Endodermal cell (in vitro differentiated cells): ENCODE data around the gene SPRYD3. TPM values are rescaled to one million over a fixed set of nuclear protein-coding genes. Genes with fewer than 3 reads are reported as not detected.

Source experiments
- DNase-seq: peaks from one replicate; pipeline ENCODE4 v3.0.0-alpha.2; 2017
- H3K27ac ChIP-seq: 2 replicates; pipeline ENCODE4 v1.5.1; 2013; ENCODE audit warnings: mild to moderate bottlenecking, low read depth, low read length, moderate library complexity
- H3K27me3 ChIP-seq: 2 replicates; pipeline ENCODE4 v1.6.1; 2013; ENCODE audit warnings: mild to moderate bottlenecking, low read length, moderate library complexity; ENCODE audit not compliant: insufficient read depth, control insufficient read depth, poor library complexity, severe bottlenecking
- H3K36me3 ChIP-seq: 2 replicates; pipeline ENCODE4 v1.7.0; 2013; ENCODE audit warnings: mild to moderate bottlenecking, low read length, moderate library complexity; ENCODE audit not compliant: control insufficient read depth, insufficient read depth
- H3K4me1 ChIP-seq: one replicate; pipeline ENCODE4 v1.7.0; 2013; ENCODE audit warnings: low read length; ENCODE audit not compliant: control insufficient read depth, insufficient read depth
- H3K4me3 ChIP-seq: 2 replicates; pipeline ENCODE4 v1.5.1; 2013; ENCODE audit warnings: mild to moderate bottlenecking, low read length, moderate library complexity
- H3K9ac ChIP-seq: 2 replicates; pipeline ENCODE4 v1.6.1; 2013; ENCODE audit warnings: mild to moderate bottlenecking, low read length, moderate library complexity; ENCODE audit not compliant: poor library complexity, severe bottlenecking; ENCODE audit errors: extremely low read depth
- H3K9me3 ChIP-seq: 2 replicates; pipeline ENCODE4 v1.6.1; 2013; ENCODE audit warnings: mild to moderate bottlenecking, low read length, moderate library complexity; ENCODE audit not compliant: control insufficient read depth
- H3K27ac Mint-ChIP-seq: 2 replicates; pipeline ENCODE4 v1.8.0; 2020; ENCODE audit warnings: mixed read lengths
- H3K27me3 Mint-ChIP-seq: 2 replicates; pipeline ENCODE4 v1.8.0; 2021; ENCODE audit warnings: mild to moderate bottlenecking, mixed read lengths; ENCODE audit not compliant: insufficient read depth
- H3K36me3 Mint-ChIP-seq: 2 replicates; pipeline ENCODE4 v1.8.0; 2020; ENCODE audit warnings: low read depth, mixed read lengths
- H3K4me1 Mint-ChIP-seq: 2 replicates; pipeline ENCODE4 v1.8.0; 2020; ENCODE audit warnings: mixed read lengths
- H3K4me3 Mint-ChIP-seq: 2 replicates; pipeline ENCODE4 v1.8.0; 2020; ENCODE audit warnings: mild to moderate bottlenecking, moderate library complexity, mixed read lengths
- H3K9me3 Mint-ChIP-seq: 2 replicates; pipeline ENCODE4 v1.8.0; 2020; ENCODE audit warnings: mild to moderate bottlenecking, mixed read lengths
- WGBS, 2 experiments: methylation state at CpG; one replicate each; pipeline versions ENCODE4 v1.1.5 to v1.1.7; 2013; ENCODE audit warnings: missing lambda C conversion rate in 2 of 2, mixed read lengths in 1 of 2; ENCODE audit not compliant: insufficient coverage in 1 of 2, insufficient read length in 1 of 2; 5-methylcytosine and 5-hydroxymethylcytosine counted together
- total RNA-seq, 2 donors: library from RNA; stranded (reverse); fragmentation: NEBNext Ultra II Directional in 1 of 2; extraction: Animal tissue kit (Norgen Biotek cat#: 25700) in 1 of 2; gene quantifications; 2 replicates in 1 of 2; 3 replicates in 1 of 2; pipeline ENCODE4 v1.2.1, GENCODE V29; 2021
- TF ChIP-seq, protein P1 (sequence below): fragments of 200-600 bp; sonication (generic); conservative IDR thresholded peaks from 2 replicates; pipeline ENCODE4 v1.5.0; 2021; ENCODE audit warnings: antibody characterized with exemption, mild to moderate bottlenecking

SPRYD3 gene
- total RNA-seq, 2 donors from 2014 or later = 13.0 to 18.4 TPM

GRCh38 chr12:53076461-53076860, 2.7 kb downstream of the SPRYD3 start:
- Mint-ChIP-seq H3K9me3 (no peaks in the 10 kb centered on the region), H3K4me1 (peaks cover 23% of the 10 kb centered on the region), H3K27me3 (peaks cover 18% of the 10 kb centered on the region), H3K4me3 (no peak overlapping the region), H3K27ac (no peak overlapping the region), H3K36me3 (peaks cover 45% of the 10 kb centered on the region)
- H3K27me3 ChIP-seq = peaks cover 11% of the 10 kb centered on the region
- no peak overlapping the region for H3K27ac ChIP-seq
- peaks cover 7% of the 10 kb centered on the region for H3K4me1 ChIP-seq
- H3K36me3 ChIP-seq = peaks cover 42% of the 10 kb centered on the region
- H3K9me3 ChIP-seq = no peaks in the 10 kb centered on the region
- no peak for DNase-seq
- WGBS, 2 experiments = 75 to 91% methylated on average over 1 to 3 of the region's 3 CpGs
- H3K4me3 ChIP-seq = no peak overlapping the region
- TF ChIP-seq, protein P1, sequence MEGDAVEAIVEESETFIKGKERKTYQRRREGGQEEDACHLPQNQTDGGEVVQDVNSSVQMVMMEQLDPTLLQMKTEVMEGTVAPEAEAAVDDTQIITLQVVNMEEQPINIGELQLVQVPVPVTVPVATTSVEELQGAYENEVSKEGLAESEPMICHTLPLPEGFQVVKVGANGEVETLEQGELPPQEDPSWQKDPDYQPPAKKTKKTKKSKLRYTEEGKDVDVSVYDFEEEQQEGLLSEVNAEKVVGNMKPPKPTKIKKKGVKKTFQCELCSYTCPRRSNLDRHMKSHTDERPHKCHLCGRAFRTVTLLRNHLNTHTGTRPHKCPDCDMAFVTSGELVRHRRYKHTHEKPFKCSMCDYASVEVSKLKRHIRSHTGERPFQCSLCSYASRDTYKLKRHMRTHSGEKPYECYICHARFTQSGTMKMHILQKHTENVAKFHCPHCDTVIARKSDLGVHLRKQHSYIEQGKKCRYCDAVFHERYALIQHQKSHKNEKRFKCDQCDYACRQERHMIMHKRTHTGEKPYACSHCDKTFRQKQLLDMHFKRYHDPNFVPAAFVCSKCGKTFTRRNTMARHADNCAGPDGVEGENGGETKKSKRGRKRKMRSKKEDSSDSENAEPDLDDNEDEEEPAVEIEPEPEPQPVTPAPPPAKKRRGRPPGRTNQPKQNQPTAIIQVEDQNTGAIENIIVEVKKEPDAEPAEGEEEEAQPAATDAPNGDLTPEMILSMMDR = no peak
- no peak overlapping the region for H3K9ac ChIP-seq

DNA sequence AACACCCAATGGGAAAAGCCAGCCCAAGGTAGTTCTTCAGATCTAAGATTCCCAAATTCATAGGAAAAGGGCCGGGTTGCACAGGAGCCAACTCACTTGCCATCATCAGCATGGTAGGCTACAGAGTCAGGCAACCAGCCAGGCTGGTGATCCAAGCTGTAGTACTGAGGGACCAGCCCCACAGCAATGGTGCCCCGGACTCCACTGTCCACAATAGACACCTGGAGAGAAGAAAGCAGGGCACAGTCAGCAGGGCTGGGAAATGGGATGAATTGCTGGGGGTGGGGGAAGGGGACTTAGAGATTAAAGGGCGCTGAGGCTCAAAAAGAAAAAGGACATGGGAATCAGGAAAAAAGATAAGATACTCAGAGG, 4.2 kb downstream of the SPRYD3 start:
- Histone ChIP-seq H3K9ac (no peak overlapping the region), H3K27me3 (no peaks in the 10 kb centered on the region), H3K4me1 (peaks cover 10% of the 10 kb centered on the region), H3K27ac (no peak overlapping the region), H3K9me3 (no peaks in the 10 kb centered on the region), H3K4me3 (no peak overlapping the region), H3K36me3 (peaks cover 45% of the 10 kb centered on the region)
- no peaks in the 10 kb centered on the region for H3K9me3 Mint-ChIP-seq
- no peak overlapping the region for H3K4me3 Mint-ChIP-seq
- H3K4me1 Mint-ChIP-seq = peaks cover 31% of the 10 kb centered on the region
- peaks cover 4% of the 10 kb centered on the region for H3K27me3 Mint-ChIP-seq
- DNase-seq = no peak
- TF ChIP-seq, protein P1 = no peak
- H3K27ac Mint-ChIP-seq = no peak overlapping the region
- H3K36me3 Mint-ChIP-seq = peaks cover 47% of the 10 kb centered on the region
- 91 to 92% methylated on average over 3 of the region's 3 CpGs for WGBS, 2 experiments

DNA sequence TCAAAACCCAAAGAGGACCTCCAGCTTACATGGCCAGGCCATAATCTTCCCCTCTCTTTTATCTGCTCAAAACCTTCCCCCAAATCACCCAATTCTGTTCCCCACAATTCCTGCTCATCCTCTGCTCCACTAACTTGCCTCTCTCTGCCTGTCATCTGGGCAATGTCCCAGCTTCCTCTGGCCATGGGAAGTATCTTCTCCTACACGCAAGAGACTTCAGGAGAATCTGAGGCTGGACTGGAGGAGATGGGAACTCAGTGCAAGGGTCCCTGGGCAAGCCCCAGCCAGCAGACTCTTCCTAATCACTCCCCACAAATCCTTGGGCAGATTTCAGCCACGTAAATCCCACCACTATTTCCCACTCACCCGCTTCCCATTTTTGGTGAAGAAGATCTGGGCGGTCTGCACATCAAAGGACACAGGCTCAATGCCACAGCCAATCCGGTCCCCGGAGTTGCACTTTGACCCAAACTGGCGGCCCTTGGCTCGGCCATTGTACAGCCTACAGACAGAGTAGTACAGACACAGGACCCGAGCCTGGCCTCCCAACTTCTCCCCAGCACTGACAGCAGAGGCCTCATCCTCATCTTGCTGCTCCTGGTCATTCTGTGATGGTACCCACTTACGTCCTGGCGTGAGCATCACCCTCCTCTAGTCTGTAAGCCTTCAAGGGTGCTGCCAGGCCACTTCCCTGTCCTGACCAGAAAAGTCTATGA, 4.7 kb downstream of the SPRYD3 start:
- Histone ChIP-seq H3K27me3 (no peaks in the 10 kb centered on the region), H3K4me1 (peaks cover 10% of the 10 kb centered on the region), H3K9ac (no peak overlapping the region), H3K27ac (no peak overlapping the region), H3K4me3 (no peak overlapping the region), H3K36me3 (peaks cover 45% of the 10 kb centered on the region), H3K9me3 (no peaks in the 10 kb centered on the region)
- H3K27ac Mint-ChIP-seq = no peak overlapping the region
- no peak overlapping the region for H3K4me3 Mint-ChIP-seq
- no peaks in the 10 kb centered on the region for H3K9me3 Mint-ChIP-seq
- H3K4me1 Mint-ChIP-seq = peaks cover 33% of the 10 kb centered on the region
- TF ChIP-seq, protein P1 = no peak
- DNase-seq = peak; percentile 34
- peaks cover 47% of the 10 kb centered on the region for H3K36me3 Mint-ChIP-seq
- WGBS, 2 experiments = 90 to 93% methylated on average over 2 to 11 of the region's 11 CpGs
- no peaks in the 10 kb centered on the region for H3K27me3 Mint-ChIP-seq
